H1 (cell line): Measurements from ENCODE around the gene TBC1D22A.

Experiments
- ATF3 ChIP-seq: IDR thresholded peaks from 2 replicates; pipeline ENCODE4 v1.6.1; 2011; ENCODE audit warnings: low read depth, mild to moderate bottlenecking, low read length; ENCODE audit not compliant: insufficient read depth
- BACH1 ChIP-seq: IDR thresholded peaks from 2 replicates; pipeline ENCODE4 v1.6.1; 2012; ENCODE audit warnings: low read length, improper control_type of control experiment
- CTCF ChIP-seq, 3 experiments: IDR thresholded peaks; 1 replicate in 2 of 3; 2 replicates in 1 of 3; pipeline versions ENCODE4 v1.5.1 to v1.6.1; 2011; ENCODE audit warnings: low read length in 3 of 3, mild to moderate bottlenecking in 3 of 3, inconsistent platforms in 2 of 3, low read depth in 1 of 3, moderate library complexity in 1 of 3; ENCODE audit not compliant: insufficient read depth in 1 of 3; ENCODE audit errors: control extremely low read depth in 1 of 3
- EP300 ChIP-seq, 2 experiments: IDR thresholded peaks; 1 replicate in 1 of 2; 2 replicates in 1 of 2; pipeline ENCODE4 v1.6.1; 2011 to 2012; ENCODE audit warnings: low read depth in 2 of 2, low read length in 2 of 2, mild to moderate bottlenecking in 2 of 2, borderline replicate concordance in 1 of 2, inconsistent platforms in 1 of 2, moderate library complexity in 1 of 2
- EZH2 ChIP-seq: fragments of 200-600 bp; sonication (generic); IDR thresholded peaks from 2 replicates; pipeline ENCODE4 v1.7.1; 2012; ENCODE audit warnings: low read depth, mild to moderate bottlenecking, moderate library complexity, low read length, inconsistent platforms; ENCODE audit not compliant: severe bottlenecking
- FOSL1 ChIP-seq: IDR thresholded peaks from 2 replicates; pipeline ENCODE4 v1.6.1; 2011; ENCODE audit warnings: mild to moderate bottlenecking, low read depth, low read length, moderate library complexity; ENCODE audit not compliant: insufficient read depth
- GABPA ChIP-seq: IDR thresholded peaks from 2 replicates; pipeline ENCODE4 v1.6.1; 2011; ENCODE audit warnings: mild to moderate bottlenecking, low read length, moderate library complexity, borderline replicate concordance; ENCODE audit not compliant: insufficient read depth
- POLR2A ChIP-seq, 2 experiments: IDR thresholded peaks; 1 replicate in 1 of 2; 2 replicates in 1 of 2; pipeline ENCODE4 v1.6.1; 2011; ENCODE audit warnings: low read depth in 2 of 2, low read length in 2 of 2, mild to moderate bottlenecking in 2 of 2; ENCODE audit errors: control extremely low read depth in 1 of 2
- POLR2AphosphoS5 ChIP-seq: IDR thresholded peaks from 2 replicates; pipeline ENCODE4 v1.6.1; 2011; ENCODE audit warnings: low read depth, low read length
- RAD21 ChIP-seq, 2 experiments: IDR thresholded peaks in 1 of 2; conservative IDR thresholded peaks in 1 of 2; 2 replicates each; pipeline ENCODE4 v1.6.1; 2011; ENCODE audit warnings: low read depth in 2 of 2, low read length in 2 of 2, improper control_type of control experiment in 1 of 2, inconsistent platforms in 1 of 2, mild to moderate bottlenecking in 1 of 2, moderate library complexity in 1 of 2
- RBBP5 ChIP-seq: IDR thresholded peaks from 2 replicates; pipeline ENCODE4 v1.7.1; 2012; ENCODE audit warnings: low read depth, mild to moderate bottlenecking, inconsistent platforms, low read length, moderate library complexity, borderline replicate concordance
- SIX5 ChIP-seq: IDR thresholded peaks from 2 replicates; pipeline ENCODE4 v1.6.1; 2011; ENCODE audit warnings: mild to moderate bottlenecking, low read depth, low read length
- TAF1 ChIP-seq: IDR thresholded peaks from 2 replicates; pipeline ENCODE4 v1.6.1; 2011; ENCODE audit warnings: mild to moderate bottlenecking, low read depth, low read length

DNA sequence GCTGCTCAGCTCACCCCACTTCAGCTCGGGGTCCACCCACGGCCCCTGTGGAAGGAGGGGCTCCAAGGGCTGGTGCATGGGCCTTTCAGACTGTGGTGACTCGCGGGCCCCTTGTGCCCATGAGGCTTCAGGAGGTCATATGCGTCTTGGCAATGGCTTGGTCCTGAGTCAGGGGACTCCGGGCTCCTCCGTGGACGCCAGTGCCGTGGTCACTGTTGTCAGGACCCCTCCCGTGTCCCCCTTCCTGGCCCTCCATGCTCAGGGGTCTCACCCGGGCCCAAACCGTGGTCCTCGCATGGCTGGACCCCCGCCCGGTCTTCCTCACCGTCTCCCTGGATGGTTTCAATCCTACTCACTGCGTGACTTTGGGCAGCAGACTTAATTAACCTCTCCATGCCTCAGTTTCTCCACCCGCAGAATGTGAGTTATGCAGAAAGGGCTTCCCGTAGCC lies 436.4 kb downstream of the TBC1D22A start:
- no peak for TF ChIP-seq POLR2A (IDR thresholded peaks at IDR 0.05; ENCODE audit: control extremely low read depth in 1 of 2, low read depth in 2 of 2, low read length in 2 of 2)
- no peak for TF ChIP-seq POLR2AphosphoS5
- TF ChIP-seq BACH1 = no peak
- TF ChIP-seq ATF3 = no peak
- no peak for TF ChIP-seq CTCF (IDR thresholded peaks at IDR 0.05; ENCODE audit: control extremely low read depth in 1 of 3, insufficient read depth in 1 of 3, low read depth in 1 of 3, low read length in 3 of 3)
- TF ChIP-seq RAD21 (IDR thresholded peaks at IDR 0.05 in 1 of 2, conservative IDR thresholded peaks at IDR 0.05 in 1 of 2; ENCODE audit: low read depth in 2 of 2, low read length in 2 of 2) = no peak
- TF ChIP-seq GABPA = no peak
- no peak for TF ChIP-seq SIX5
- no peak for TF ChIP-seq TAF1
- TF ChIP-seq EZH2 = no peak
- TF ChIP-seq FOSL1 = no peak
- no peak for TF ChIP-seq RBBP5
- TF ChIP-seq EP300 (IDR thresholded peaks at IDR 0.05; ENCODE audit: borderline replicate concordance in 1 of 2, low read depth in 2 of 2, low read length in 2 of 2) = no peak
